ENCODE measurements around the gene DTX4. TPM values are rescaled to one million over a fixed set of nuclear protein-coding genes. Genes with fewer than 3 reads are reported as not detected.
A peak's percentile ranks its signal among the peaks of the same experiment; 100 is the strongest.

The DTX4 gene
- total RNA-seq, 1 donor from 2014 or later: 7.4 TPM

DNA sequence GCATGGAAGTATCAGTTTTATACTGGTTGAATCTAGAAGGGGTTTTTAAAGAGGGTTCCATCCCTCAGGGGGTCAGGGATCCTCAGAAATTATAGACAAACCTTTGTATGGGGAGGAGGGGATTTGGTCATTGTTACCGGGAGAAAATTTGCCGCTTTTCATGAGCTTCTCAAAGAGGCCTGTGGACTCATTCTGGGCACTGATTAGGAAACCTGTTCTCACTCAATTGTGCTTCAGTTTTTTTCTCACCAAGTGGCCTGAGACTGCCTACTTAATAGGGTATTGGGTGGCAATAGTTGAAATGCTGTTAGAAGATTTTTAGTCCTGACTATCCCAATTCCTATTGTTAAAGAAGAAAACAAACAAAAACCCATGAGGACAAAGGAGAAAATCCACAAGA is 26.8 kb downstream of the DTX4 start:
- H3K4me3 ChIP-seq (ENCODE audit: low read depth, low read length): no peak overlapping the region
- TF ChIP-seq, protein P1, sequence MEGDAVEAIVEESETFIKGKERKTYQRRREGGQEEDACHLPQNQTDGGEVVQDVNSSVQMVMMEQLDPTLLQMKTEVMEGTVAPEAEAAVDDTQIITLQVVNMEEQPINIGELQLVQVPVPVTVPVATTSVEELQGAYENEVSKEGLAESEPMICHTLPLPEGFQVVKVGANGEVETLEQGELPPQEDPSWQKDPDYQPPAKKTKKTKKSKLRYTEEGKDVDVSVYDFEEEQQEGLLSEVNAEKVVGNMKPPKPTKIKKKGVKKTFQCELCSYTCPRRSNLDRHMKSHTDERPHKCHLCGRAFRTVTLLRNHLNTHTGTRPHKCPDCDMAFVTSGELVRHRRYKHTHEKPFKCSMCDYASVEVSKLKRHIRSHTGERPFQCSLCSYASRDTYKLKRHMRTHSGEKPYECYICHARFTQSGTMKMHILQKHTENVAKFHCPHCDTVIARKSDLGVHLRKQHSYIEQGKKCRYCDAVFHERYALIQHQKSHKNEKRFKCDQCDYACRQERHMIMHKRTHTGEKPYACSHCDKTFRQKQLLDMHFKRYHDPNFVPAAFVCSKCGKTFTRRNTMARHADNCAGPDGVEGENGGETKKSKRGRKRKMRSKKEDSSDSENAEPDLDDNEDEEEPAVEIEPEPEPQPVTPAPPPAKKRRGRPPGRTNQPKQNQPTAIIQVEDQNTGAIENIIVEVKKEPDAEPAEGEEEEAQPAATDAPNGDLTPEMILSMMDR (IDR thresholded peaks at IDR 0.05; ENCODE audit: insufficient read depth, low read length, poor library complexity, severe bottlenecking): no peak
- H3K36me3 ChIP-seq (ENCODE audit: control insufficient read depth, insufficient read depth, low read length): no peaks in the 10 kb centered on the region
- no peak for DNase-seq (ENCODE audit: low read depth)
- no peaks in the 10 kb centered on the region for H3K27me3 ChIP-seq (ENCODE audit: control insufficient read depth, insufficient read depth, low read length)

DNA sequence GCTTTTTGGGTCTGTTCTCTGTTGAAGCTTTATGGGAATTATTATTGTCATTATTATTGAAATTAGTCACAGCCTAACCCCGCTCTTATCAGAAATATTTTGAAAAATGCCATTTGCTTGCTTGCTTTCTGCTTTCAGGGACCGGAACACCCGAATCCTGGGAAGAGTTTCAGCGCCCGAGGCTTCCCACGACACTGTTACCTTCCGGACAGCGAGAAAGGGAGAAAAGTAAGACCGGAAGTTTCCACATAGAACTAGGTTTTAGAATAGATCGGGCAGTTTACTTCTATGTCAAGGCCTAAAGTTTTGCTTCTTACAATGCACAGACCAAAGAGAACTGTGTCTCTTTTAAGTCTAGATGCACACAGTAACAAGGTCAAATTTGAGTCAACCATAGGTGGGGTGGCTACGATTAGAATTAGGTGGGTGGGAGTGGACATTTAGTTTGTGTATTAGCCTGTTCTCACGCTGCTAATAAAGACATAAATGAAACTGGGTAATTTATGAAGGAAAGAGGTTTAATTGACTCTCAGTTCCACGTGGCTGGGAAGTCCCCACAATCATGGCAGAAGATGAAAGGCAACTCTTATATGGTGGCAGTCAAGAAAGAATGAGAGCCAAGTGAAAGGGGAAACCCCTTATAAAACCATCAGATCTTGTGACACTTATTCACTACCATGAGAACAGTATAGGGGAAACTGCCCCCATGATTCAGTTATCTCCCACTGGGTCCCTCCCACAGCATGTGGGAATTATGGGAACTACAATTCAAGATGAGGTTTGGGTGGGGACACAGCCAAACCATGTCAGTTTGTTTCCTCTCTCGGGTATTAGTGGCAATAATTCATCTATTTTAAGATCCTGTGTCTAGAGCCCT is 27.9 kb downstream of the DTX4 start:
- Histone ChIP-seq H3K4me3 (ENCODE audit: low read depth, low read length) (no peak overlapping the region), H3K27me3 (ENCODE audit: control insufficient read depth, insufficient read depth, low read length) (no peaks in the 10 kb centered on the region), H3K36me3 (ENCODE audit: control insufficient read depth, insufficient read depth, low read length) (no peaks in the 10 kb centered on the region)
- no peak for DNase-seq (ENCODE audit: low read depth)
- TF ChIP-seq, protein P1 (IDR thresholded peaks at IDR 0.05; ENCODE audit: insufficient read depth, low read length, poor library complexity, severe bottlenecking): no peak

DNA sequence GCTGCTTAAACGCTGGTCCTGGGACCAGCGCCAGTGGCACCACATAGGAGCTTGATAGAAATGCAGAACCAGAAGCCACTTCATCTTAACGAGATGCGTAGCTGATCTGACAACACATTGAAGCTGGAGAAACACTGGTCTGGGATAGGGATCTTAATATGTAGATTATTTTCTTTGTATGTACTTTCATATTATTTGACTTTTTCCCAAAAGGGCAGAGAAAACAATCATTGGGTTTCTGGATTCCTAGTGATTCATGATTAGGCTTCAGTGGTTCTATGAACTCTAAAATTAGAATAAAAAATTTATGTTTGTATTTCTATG is 28.5 kb downstream of the DTX4 start:
- Histone ChIP-seq H3K27me3 (ENCODE audit: control insufficient read depth, insufficient read depth, low read length) (no peaks in the 10 kb centered on the region), H3K36me3 (ENCODE audit: control insufficient read depth, insufficient read depth, low read length) (no peaks in the 10 kb centered on the region), H3K4me3 (ENCODE audit: low read depth, low read length) (no peak overlapping the region)
- TF ChIP-seq, protein P1 (IDR thresholded peaks at IDR 0.05; ENCODE audit: insufficient read depth, low read length, poor library complexity, severe bottlenecking): no peak
- DNase-seq (ENCODE audit: low read depth): no peak

DNA sequence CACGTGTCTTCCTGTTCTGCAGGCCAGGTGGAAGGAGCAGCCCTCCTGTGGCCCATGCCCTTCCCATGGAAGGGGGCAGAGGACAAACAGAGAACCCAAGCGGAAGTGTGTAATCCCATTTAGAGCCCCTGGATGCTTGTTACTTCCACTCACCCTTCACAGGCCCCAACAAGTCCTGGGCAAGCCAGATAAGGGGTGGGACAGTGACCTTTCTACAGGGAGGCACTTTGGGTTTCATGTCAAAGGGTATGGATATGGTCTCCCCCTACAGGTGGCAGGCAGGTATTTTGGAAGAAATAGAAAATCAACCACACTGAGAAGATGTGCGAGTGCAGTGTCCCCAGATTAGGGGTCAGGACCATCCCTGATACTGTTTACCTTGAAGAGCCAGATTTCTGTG is 29.4 kb downstream of the DTX4 start:
- H3K36me3 ChIP-seq (ENCODE audit: control insufficient read depth, insufficient read depth, low read length): no peaks in the 10 kb centered on the region
- H3K4me3 ChIP-seq (ENCODE audit: low read depth, low read length): no peak overlapping the region
- TF ChIP-seq, protein P1 (IDR thresholded peaks at IDR 0.05; ENCODE audit: insufficient read depth, low read length, poor library complexity, severe bottlenecking): peak; percentile 26
- no peak for DNase-seq (ENCODE audit: low read depth)
- H3K27me3 ChIP-seq (ENCODE audit: control insufficient read depth, insufficient read depth, low read length): no peaks in the 10 kb centered on the region

DNA sequence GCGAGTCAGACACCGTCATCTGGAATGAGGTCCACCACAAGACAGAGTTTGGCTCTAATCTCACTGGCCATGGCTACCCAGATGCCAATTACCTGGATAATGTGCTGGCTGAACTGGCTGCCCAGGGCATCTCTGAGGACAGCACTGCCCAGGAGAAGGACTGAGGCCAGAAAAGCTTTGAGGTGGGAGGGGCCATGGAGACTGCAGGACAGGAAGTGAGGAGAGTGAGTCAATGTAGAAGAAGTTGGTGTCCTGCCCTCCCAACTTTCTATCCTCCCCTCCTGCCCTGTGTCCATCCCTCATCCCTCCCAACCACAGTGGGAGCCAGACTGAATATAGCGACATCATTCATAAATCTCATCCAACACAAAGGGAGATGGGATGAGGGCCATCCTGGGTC is 32.8 kb downstream of the DTX4 start:
- no peak overlapping the region for H3K4me3 ChIP-seq (ENCODE audit: low read depth, low read length)
- H3K27me3 ChIP-seq (ENCODE audit: control insufficient read depth, insufficient read depth, low read length): no peaks in the 10 kb centered on the region
- no peaks in the 10 kb centered on the region for H3K36me3 ChIP-seq (ENCODE audit: control insufficient read depth, insufficient read depth, low read length)
- no peak for DNase-seq (ENCODE audit: low read depth)
- TF ChIP-seq, protein P1 (IDR thresholded peaks at IDR 0.05; ENCODE audit: insufficient read depth, low read length, poor library complexity, severe bottlenecking): no peak

DNA sequence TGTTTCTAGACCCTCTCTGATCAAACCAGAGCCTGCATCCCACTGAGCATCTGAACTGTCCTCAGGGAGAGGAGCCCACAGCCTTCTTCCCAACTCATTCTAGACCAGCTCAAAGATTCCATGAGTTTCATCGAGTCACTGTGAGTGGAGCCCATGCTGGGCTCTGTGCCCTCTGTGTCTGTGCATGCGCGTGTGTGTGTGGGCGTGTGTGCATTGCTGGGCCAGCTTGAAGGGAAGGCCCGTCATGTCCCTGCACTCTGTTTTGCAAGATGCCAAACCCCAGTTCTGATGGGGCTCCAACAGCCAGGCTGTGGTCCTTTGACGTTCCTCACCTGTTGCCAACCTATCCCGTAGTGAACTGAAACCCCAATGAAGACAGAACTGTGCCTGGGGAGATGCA is 33.7 kb downstream of the DTX4 start:
- no peak for DNase-seq (ENCODE audit: low read depth)
- TF ChIP-seq, protein P1 (IDR thresholded peaks at IDR 0.05; ENCODE audit: insufficient read depth, low read length, poor library complexity, severe bottlenecking): no peak
- Histone ChIP-seq H3K27me3 (ENCODE audit: control insufficient read depth, insufficient read depth, low read length) (no peaks in the 10 kb centered on the region), H3K4me3 (ENCODE audit: low read depth, low read length) (no peak overlapping the region), H3K36me3 (ENCODE audit: control insufficient read depth, insufficient read depth, low read length) (no peaks in the 10 kb centered on the region)

Measured in kidney epithelial cell (primary cell).